GM13976 (cell line): ENCODE results near the gene SEC23A.
"Not testable (repeated sequence)": the region's sequence is repeated elsewhere in the genome, so short reads cannot be mapped to it uniquely, and the experiment has no call there.

Source experiments
- DNase-seq: peaks from one replicate; pipeline ENCODE4 v3.0.0; 2012; ENCODE audit warnings: low spot score
- CTCF ChIP-seq: IDR thresholded peaks from 2 replicates; pipeline ENCODE4 v1.5.1; 2012; ENCODE audit warnings: borderline replicate concordance, mild to moderate bottlenecking; ENCODE audit not compliant: insufficient read depth; ENCODE audit errors: extremely low read depth, missing control alignments, control extremely low read depth
- in situ Hi-C: fragments of 300-500 bp; cut with MboI; formaldehyde crosslinking; loops from one replicate; pipeline ENCODE4 v1.12.0; 2022; ENCODE audit warnings: low sequenced_read_pairs, mixed read lengths, inconsistent platforms; ENCODE audit not compliant: unreplicated experiment

The SEC23A gene

GRCh38 chr14:39029789-39030188 lies 73.2 kb downstream of the SEC23A start:
- TF ChIP-seq CTCF, result no peak
- DNase-seq, result no peak
- in situ Hi-C loops, result no loop called here

GRCh38 chr14:39028620-39029019 lies 74.4 kb downstream of the SEC23A start:
- no peak for DNase-seq
- in situ Hi-C loops, result no loop called here
- TF ChIP-seq CTCF, result no peak

GRCh38 chr14:39025810-39026627 lies 77.0 kb downstream of the SEC23A start:
- TF ChIP-seq CTCF, result no peak
- no peak for DNase-seq
- in situ Hi-C loops, result no loop called here

- TF ChIP-seq CTCF, result no peak
These were observed 77.7 kb downstream of the SEC23A start for GRCh38 chr14:39025250-39025809.

GRCh38 chr14:39023939-39024871 lies 78.8 kb downstream of the SEC23A start:
- in situ Hi-C loops, result no loop called here
- TF ChIP-seq CTCF, result no peak
- DNase-seq, result no peak

More at GRCh38 chr14:39025250-39025809, 77.7 kb downstream of the SEC23A start:
- no peak for DNase-seq
- in situ Hi-C loops, result no loop called here

- DNase-seq, in situ Hi-C loops: not testable (repeated sequence)
These were observed 85.7 kb downstream of the SEC23A start for GRCh38 chr14:39017096-39018016.
